Kidney capillary endothelial cell (primary cell): Measurements from ENCODE around the gene ERLEC1.
"Not testable (repeated sequence)": the region's sequence is repeated elsewhere in the genome, so short reads cannot be mapped to it uniquely, and the experiment has no call there.

Source experiments
- DNase-seq: peaks from one replicate; pipeline ENCODE4 v3.0.0-alpha.2; 2018; ENCODE audit warnings: low spot score

The ERLEC1 gene

GRCh38 chr2:53784436-53784835, 2.4 kb upstream of the ERLEC1 start:
- no peak for DNase-seq

- DNase-seq = no peak
Observed at GRCh38 chr2:53785366-53785765, 1.5 kb upstream of the ERLEC1 start.

- DNase-seq = peak; percentile 29
Observed at GRCh38 chr2:53786352-53786704, 516 bp upstream of the ERLEC1 start.

GRCh38 chr2:53787614-53788289, 908 bp downstream of the ERLEC1 start:
- peak; percentile 34 for DNase-seq

- no peak for DNase-seq
Observed at GRCh38 chr2:53793261-53793660, 6.4 kb downstream of the ERLEC1 start.

- no peak for DNase-seq
Observed at GRCh38 chr2:53793821-53794220, 7.0 kb downstream of the ERLEC1 start.

GRCh38 chr2:53801547-53801946, 14.7 kb downstream of the ERLEC1 start:
- DNase-seq = no peak

- no peak for DNase-seq
Observed at GRCh38 chr2:53802617-53803151, 15.8 kb downstream of the ERLEC1 start.

- DNase-seq = no peak
Observed at GRCh38 chr2:53811601-53812000, 24.8 kb downstream of the ERLEC1 start.

- no peak for DNase-seq
Observed at GRCh38 chr2:53813151-53813550, 26.3 kb downstream of the ERLEC1 start.

- no peak for DNase-seq
Observed at GRCh38 chr2:53818854-53819435, 32.1 kb downstream of the ERLEC1 start.

- no peak for DNase-seq
Observed at GRCh38 chr2:53819634-53820033, 32.8 kb downstream of the ERLEC1 start.

GRCh38 chr2:53820048-53820447, 33.2 kb downstream of the ERLEC1 start:
- DNase-seq = no peak

- no peak for DNase-seq
Observed at GRCh38 chr2:53820711-53821110, 33.9 kb downstream of the ERLEC1 start.

- DNase-seq = no peak
Observed at GRCh38 chr2:53821810-53822209, 35.0 kb downstream of the ERLEC1 start.

- not testable (repeated sequence) for DNase-seq
Observed at GRCh38 chr2:53823639-53824038, 36.8 kb downstream of the ERLEC1 start.

- DNase-seq = no peak
Observed at GRCh38 chr2:53826030-53826410, 39.2 kb downstream of the ERLEC1 start.

- DNase-seq = no peak
Observed at GRCh38 chr2:53826587-53827397, 39.9 kb downstream of the ERLEC1 start.

- no peak for DNase-seq
Observed at GRCh38 chr2:53827398-53828175, 40.7 kb downstream of the ERLEC1 start.

GRCh38 chr2:53828331-53828730, 41.5 kb downstream of the ERLEC1 start:
- DNase-seq = no peak

- no peak for DNase-seq
Observed at GRCh38 chr2:53829273-53829979, 42.6 kb downstream of the ERLEC1 start.

- not testable (repeated sequence) for DNase-seq
Observed at GRCh38 chr2:53829980-53830290, 43.1 kb downstream of the ERLEC1 start.
